ENCODE results near the gene GTF3C6. TPM values are rescaled to one million over a fixed set of nuclear protein-coding genes. Genes with fewer than 3 reads are reported as not detected.
A peak's percentile ranks its signal among the peaks of the same experiment; 100 is the strongest.

Gene GTF3C6
- total and polyA plus RNA-seq, 2 of the 13 experiments (the other 11 are each of a cell fraction or from before 2014, with no cell fraction given): 21.6 to 160 TPM

GRCh38 chr6:110958329-110959192 is at the start of gene GTF3C6 (continued):
- TF ChIP-seq ZNF619 (CRISPR knock-in tag; IDR thresholded peaks at IDR 0.05) (0 out of 2 replicates have a peak, but pooled peaks have one; percentile 73), CENPT (CRISPR knock-in tag; IDR thresholded peaks at IDR 0.05; ENCODE audit: low read depth) (0 out of 2 replicates have a peak, but pooled peaks have one; percentile 28), MIER2 (CRISPR knock-in tag; IDR thresholded peaks at IDR 0.05) (peak; percentile 78; the same call in 1 of the 2 replicates), ZNF703 (CRISPR knock-in tag; IDR thresholded peaks at IDR 0.05; ENCODE audit: borderline replicate concordance) (no peak), ZNF331 (CRISPR knock-in tag; IDR thresholded peaks at IDR 0.05) (peak; percentile 89), ZNF143 (CRISPR knock-in tag; IDR thresholded peaks at IDR 0.05) (0 out of 2 replicates have a peak, but pooled peaks have one; percentile 33), HNRNPL (IDR thresholded peaks at IDR 0.05; ENCODE audit: low read depth, low read length) (peak; percentile 73), ZBTB3 (CRISPR knock-in tag; IDR thresholded peaks at IDR 0.05; ENCODE audit: borderline replicate concordance, low read depth) (no peak), MATR3 (CRISPR knock-in tag; IDR thresholded peaks at IDR 0.05) (no peak), ZFP1 (CRISPR knock-in tag; IDR thresholded peaks at IDR 0.05) (0 out of 2 replicates have a peak, but pooled peaks have one; percentile 41), HBP1 (CRISPR knock-in tag; IDR thresholded peaks at IDR 0.05; ENCODE audit: low read depth) (no peak), ZBTB38 (CRISPR knock-in tag; IDR thresholded peaks at IDR 0.05) (peak; percentile 89), ZBTB25 (CRISPR knock-in tag; IDR thresholded peaks at IDR 0.05) (peak; percentile 89; the same call in 1 of the 2 replicates), JDP2 (CRISPR knock-in tag; IDR thresholded peaks at IDR 0.05; ENCODE audit: borderline replicate concordance) (no peak), CTCF (CRISPR knock-in tag; IDR thresholded peaks at IDR 0.05) (0 out of 2 replicates have a peak, but pooled peaks have one; percentile 5), RFXANK (CRISPR knock-in tag; IDR thresholded peaks at IDR 0.05) (no peak), ZNF367 (CRISPR knock-in tag; IDR thresholded peaks at IDR 0.05; ENCODE audit: borderline replicate concordance) (peak; percentile 34; the same call in 1 of the 2 replicates), ESRRA (CRISPR knock-in tag; IDR thresholded peaks at IDR 0.05; ENCODE audit: low read depth) (peak; percentile 61; the same call in 1 of the 2 replicates), NCOA2 (CRISPR knock-in tag; IDR thresholded peaks at IDR 0.05) (peak; percentile 55), ZMYM4 (CRISPR knock-in tag; IDR thresholded peaks at IDR 0.05) (peak; percentile 87), ZNF496 (CRISPR knock-in tag; IDR thresholded peaks at IDR 0.05; ENCODE audit: insufficient replicate concordance) (no peak), SIN3A (IDR thresholded peaks at IDR 0.05; ENCODE audit: borderline replicate concordance, low read depth, low read length) (no peak)
